Embryonic facial prominence (tissue), 1 donor: ENCODE results near the gene TMC1.

Experiments
- DNase-seq: peaks from one replicate; pipeline ENCODE4 v3.0.0-alpha.2; 2016; ENCODE audit errors: extremely low spot score

TMC1 gene

GRCh38 chr9:72614067-72614466, 92.7 kb downstream of the TMC1 start:
- DNase-seq = no peak

GRCh38 chr9:72615931-72616330, 94.5 kb downstream of the TMC1 start:
- DNase-seq = no peak

- DNase-seq = no peak
Observed at GRCh38 chr9:72618811-72619210, 97.4 kb downstream of the TMC1 start.

- DNase-seq = no peak
Observed at GRCh38 chr9:72622186-72622585, 100.8 kb downstream of the TMC1 start.

- DNase-seq = no peak
Observed at GRCh38 chr9:72623156-72623555, 101.7 kb downstream of the TMC1 start.

GRCh38 chr9:72627147-72627546, 105.7 kb downstream of the TMC1 start:
- no peak for DNase-seq

- no peak for DNase-seq
Observed at GRCh38 chr9:72627956-72628540, 106.6 kb downstream of the TMC1 start.

GRCh38 chr9:72633966-72634365, 112.6 kb downstream of the TMC1 start:
- DNase-seq = no peak

- no peak for DNase-seq
Observed at GRCh38 chr9:72635197-72635596, 113.8 kb downstream of the TMC1 start.

- no peak for DNase-seq
Observed at GRCh38 chr9:72636621-72637020, 115.2 kb downstream of the TMC1 start.

GRCh38 chr9:72643651-72644050, 122.2 kb downstream of the TMC1 start:
- DNase-seq = no peak

- no peak for DNase-seq
Observed at GRCh38 chr9:72646061-72646460, 124.7 kb downstream of the TMC1 start.

GRCh38 chr9:72648324-72649126, 127.1 kb downstream of the TMC1 start:
- no peak for DNase-seq

- DNase-seq = no peak
Observed at GRCh38 chr9:72649127-72649442, 127.7 kb downstream of the TMC1 start.

GRCh38 chr9:72650206-72650605, 128.8 kb downstream of the TMC1 start:
- DNase-seq = no peak

- DNase-seq = no peak
Observed at GRCh38 chr9:72656021-72656420, 134.6 kb downstream of the TMC1 start.

GRCh38 chr9:72657023-72657422, 135.6 kb downstream of the TMC1 start:
- no peak for DNase-seq

- DNase-seq = no peak
Observed at GRCh38 chr9:72658703-72659102, 137.3 kb downstream of the TMC1 start.

- no peak for DNase-seq
Observed at GRCh38 chr9:72661401-72662135, 140.2 kb downstream of the TMC1 start.

- DNase-seq = no peak
Observed at GRCh38 chr9:72665421-72665820, 144.0 kb downstream of the TMC1 start.

GRCh38 chr9:72667181-72667580, 145.8 kb downstream of the TMC1 start:
- DNase-seq = no peak

- DNase-seq = no peak
Observed at GRCh38 chr9:72674961-72675360, 153.6 kb downstream of the TMC1 start.

- DNase-seq = no peak
Observed at GRCh38 chr9:72675586-72675985, 154.2 kb downstream of the TMC1 start.
